WTC11 (cell line): Measurements from ENCODE around the gene VSTM2B. TPM values are rescaled to one million over a fixed set of nuclear protein-coding genes. Genes with fewer than 3 reads are reported as not detected.

Source experiments
- ATAC-seq: fragments of 200-7000 bp; cut with Tn5 transposase; 2 replicates; pipeline ENCODE4 v1.10.0; 2021; ENCODE audit warnings: mild to moderate bottlenecking, moderate library complexity
- CTCF ChIA-PET: fragments of 300-600 bp; sonication (Branson Sonifier 250); formaldehyde crosslinking; loops from one replicate; lab custom pipeline; 2021; ENCODE audit warnings: antibody characterized with exemption; lab: Charles Lee
- POLR2A ChIA-PET: fragments of 350-600 bp; sonication (Branson Sonifier 250); formaldehyde crosslinking; loops from one replicate; lab custom pipeline; 2021; ENCODE audit warnings: antibody characterized with exemption; lab: Charles Lee
- DNase-seq: peaks from one replicate; pipeline ENCODE4 v3.0.0; 2021; ENCODE audit warnings: low spot score
- H3K27ac Mint-ChIP-seq: 2 replicates; pipeline ENCODE4 v1.8.0; 2021; ENCODE audit warnings: mixed read lengths
- H3K27me3 Mint-ChIP-seq: 2 replicates; pipeline ENCODE4 v1.8.0; 2021; ENCODE audit warnings: low read depth, mild to moderate bottlenecking, moderate library complexity, mixed read lengths
- H3K36me3 Mint-ChIP-seq: 2 replicates; pipeline ENCODE4 v1.8.0; 2021; ENCODE audit warnings: mixed read lengths
- H3K4me1 Mint-ChIP-seq: 2 replicates; pipeline ENCODE4 v1.8.0; 2022; ENCODE audit warnings: mixed read lengths
- H3K4me3 Mint-ChIP-seq: 2 replicates; pipeline ENCODE4 v1.8.0; 2021; ENCODE audit warnings: mild to moderate bottlenecking, moderate library complexity, mixed read lengths
- H3K9me3 Mint-ChIP-seq: 2 replicates; pipeline ENCODE4 v1.8.0; 2021; ENCODE audit warnings: mixed read lengths
- ATF3 ChIP-seq: sonication (generic); formaldehyde crosslinking; conservative IDR thresholded peaks from 2 replicates; pipeline ENCODE4 v1.8.1; 2022; ENCODE audit warnings: mild to moderate bottlenecking, missing genetic modification reagents
- ATF6 ChIP-seq: sonication (generic); formaldehyde crosslinking; IDR thresholded peaks from 2 replicates; pipeline ENCODE4 v1.8.1; 2023; ENCODE audit warnings: mild to moderate bottlenecking, missing genetic modification reagents
- CBFB ChIP-seq: sonication (generic); formaldehyde crosslinking; IDR thresholded peaks from 2 replicates; pipeline ENCODE4 v1.8.1; 2022; ENCODE audit warnings: mild to moderate bottlenecking, low read depth, missing genetic modification reagents
- ERG ChIP-seq: fragments of 250-450 bp; sonication (Bioruptor Pico); IDR thresholded peaks from 2 replicates; pipeline ENCODE4 v1.8.0; 2021; ENCODE audit warnings: mild to moderate bottlenecking
- FOXK1 ChIP-seq: sonication (generic); formaldehyde crosslinking; IDR thresholded peaks from 2 replicates; pipeline ENCODE4 v1.8.0; 2022; ENCODE audit warnings: mild to moderate bottlenecking, moderate library complexity, missing genetic modification reagents
- GRHL2 ChIP-seq: fragments of 250-450 bp; sonication (Bioruptor Pico); IDR thresholded peaks from 2 replicates; pipeline ENCODE4 v1.8.0; 2022; ENCODE audit warnings: mild to moderate bottlenecking, moderate library complexity; ENCODE audit not compliant: insufficient replicate concordance, severe bottlenecking
- KAT7 ChIP-seq: sonication (generic); formaldehyde crosslinking; IDR thresholded peaks from 2 replicates; pipeline ENCODE4 v1.8.1; 2023; ENCODE audit warnings: missing genetic modification reagents, mild to moderate bottlenecking, borderline replicate concordance
- SMAD3 ChIP-seq: sonication (generic); formaldehyde crosslinking; IDR thresholded peaks from 2 replicates; pipeline ENCODE4 v1.8.0; 2022; ENCODE audit warnings: missing genetic modification reagents, mild to moderate bottlenecking, borderline replicate concordance
- SP1 ChIP-seq: sonication (generic); formaldehyde crosslinking; conservative IDR thresholded peaks from 2 replicates; pipeline ENCODE4 v1.8.1; 2022; ENCODE audit warnings: missing genetic modification reagents
- TP53 ChIP-seq: sonication (generic); formaldehyde crosslinking; IDR thresholded peaks from 2 replicates; pipeline ENCODE4 v1.8.1; 2023; ENCODE audit warnings: mild to moderate bottlenecking, missing genetic modification reagents
- ZNF219 ChIP-seq: sonication (generic); formaldehyde crosslinking; IDR thresholded peaks from 2 replicates; pipeline ENCODE4 v1.8.0; 2023; ENCODE audit warnings: missing genetic modification reagents, mild to moderate bottlenecking, borderline replicate concordance
- ZNF423 ChIP-seq: fragments of 250-450 bp; sonication (Bioruptor Pico); IDR thresholded peaks from 2 replicates; pipeline ENCODE4 v2.1.2; 2022; ENCODE audit warnings: mild to moderate bottlenecking, moderate library complexity
- total RNA-seq: library from RNA; stranded (reverse); gene quantifications from 3 replicates; pipeline ENCODE4 v1.2.3, GENCODE V29; 2021
- TF ChIP-seq, protein P1 (sequence below): fragments of 200-600 bp; IDR thresholded peaks from 2 replicates; pipeline ENCODE4 v1.8.0; 2022; ENCODE audit warnings: antibody characterized with exemption
- TF ChIP-seq, protein P2 (sequence below): fragments of 250-450 bp; sonication (Bioruptor Pico); IDR thresholded peaks from 2 replicates; pipeline ENCODE4 v1.9.0; 2021; ENCODE audit warnings: mild to moderate bottlenecking
- TF ChIP-seq, protein P3 (sequence below): sonication (generic); formaldehyde crosslinking; IDR thresholded peaks from 2 replicates; pipeline ENCODE4 v1.8.0; 2022; ENCODE audit warnings: mild to moderate bottlenecking, missing genetic modification reagents
- TF ChIP-seq, protein P4 (sequence below): sonication (generic); formaldehyde crosslinking; IDR thresholded peaks from 2 replicates; pipeline ENCODE4 v1.8.1; 2023; ENCODE audit warnings: mild to moderate bottlenecking, moderate library complexity, missing genetic modification reagents
- TF ChIP-seq, protein P5 (sequence below): sonication (generic); formaldehyde crosslinking; IDR thresholded peaks from 2 replicates; pipeline ENCODE4 v1.8.0; 2023; ENCODE audit warnings: missing genetic modification reagents

Gene VSTM2B
- total RNA-seq, 1 experiment from 2014 or later = 3.2 TPM

- TF ChIP-seq, protein P1, sequence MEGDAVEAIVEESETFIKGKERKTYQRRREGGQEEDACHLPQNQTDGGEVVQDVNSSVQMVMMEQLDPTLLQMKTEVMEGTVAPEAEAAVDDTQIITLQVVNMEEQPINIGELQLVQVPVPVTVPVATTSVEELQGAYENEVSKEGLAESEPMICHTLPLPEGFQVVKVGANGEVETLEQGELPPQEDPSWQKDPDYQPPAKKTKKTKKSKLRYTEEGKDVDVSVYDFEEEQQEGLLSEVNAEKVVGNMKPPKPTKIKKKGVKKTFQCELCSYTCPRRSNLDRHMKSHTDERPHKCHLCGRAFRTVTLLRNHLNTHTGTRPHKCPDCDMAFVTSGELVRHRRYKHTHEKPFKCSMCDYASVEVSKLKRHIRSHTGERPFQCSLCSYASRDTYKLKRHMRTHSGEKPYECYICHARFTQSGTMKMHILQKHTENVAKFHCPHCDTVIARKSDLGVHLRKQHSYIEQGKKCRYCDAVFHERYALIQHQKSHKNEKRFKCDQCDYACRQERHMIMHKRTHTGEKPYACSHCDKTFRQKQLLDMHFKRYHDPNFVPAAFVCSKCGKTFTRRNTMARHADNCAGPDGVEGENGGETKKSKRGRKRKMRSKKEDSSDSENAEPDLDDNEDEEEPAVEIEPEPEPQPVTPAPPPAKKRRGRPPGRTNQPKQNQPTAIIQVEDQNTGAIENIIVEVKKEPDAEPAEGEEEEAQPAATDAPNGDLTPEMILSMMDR = no peak
- TF ChIP-seq KAT7 (CRISPR knock-in tag) (no peak), GRHL2 (no peak)
Measured at GRCh38 chr19:29546583-29547190, 20.9 kb downstream of the VSTM2B start (continued).

DNA sequence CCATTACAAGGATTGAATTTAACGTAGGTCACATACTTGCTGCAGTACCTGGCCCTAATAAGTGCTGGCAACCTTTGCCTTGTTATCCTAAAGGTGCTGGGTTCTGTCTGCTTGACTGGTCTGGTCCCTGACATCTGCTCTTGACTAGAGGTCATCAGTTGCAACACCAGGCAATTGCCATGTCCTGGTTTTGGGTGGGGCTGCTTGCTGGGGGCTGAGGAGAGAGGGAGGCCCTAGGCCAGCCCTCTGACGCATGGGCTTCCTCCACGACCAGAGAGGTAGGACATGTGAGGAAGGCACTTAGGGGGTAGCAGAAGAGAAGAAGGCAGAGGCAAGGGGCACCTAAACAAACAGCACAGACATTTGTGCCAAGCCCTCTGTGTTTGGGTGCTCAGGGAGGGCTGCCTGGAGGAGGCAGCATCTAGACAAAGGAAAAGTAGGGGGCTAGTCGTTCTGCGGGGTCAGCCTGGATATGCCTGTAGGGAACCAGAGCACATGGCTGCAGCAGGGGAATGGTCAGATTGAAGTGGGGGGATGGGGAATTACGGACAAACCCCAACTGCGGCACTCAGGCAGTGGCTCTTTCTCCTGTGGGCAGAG lies 21.7 kb downstream of the VSTM2B start:
- Mint-ChIP-seq H3K4me1 (no peaks in the 10 kb centered on the region), H3K27me3 (no peaks in the 10 kb centered on the region; the same call in 1 of the 2 replicates), H3K4me3 (no peak overlapping the region), H3K9me3 (peaks cover 6% of the 10 kb centered on the region), H3K27ac (no peak overlapping the region), H3K36me3 (no peaks in the 10 kb centered on the region)
- DNase-seq (no peak), ATAC-seq (no peak)
- TF ChIP-seq SMAD3 = no peak
- TF ChIP-seq, protein P2, sequence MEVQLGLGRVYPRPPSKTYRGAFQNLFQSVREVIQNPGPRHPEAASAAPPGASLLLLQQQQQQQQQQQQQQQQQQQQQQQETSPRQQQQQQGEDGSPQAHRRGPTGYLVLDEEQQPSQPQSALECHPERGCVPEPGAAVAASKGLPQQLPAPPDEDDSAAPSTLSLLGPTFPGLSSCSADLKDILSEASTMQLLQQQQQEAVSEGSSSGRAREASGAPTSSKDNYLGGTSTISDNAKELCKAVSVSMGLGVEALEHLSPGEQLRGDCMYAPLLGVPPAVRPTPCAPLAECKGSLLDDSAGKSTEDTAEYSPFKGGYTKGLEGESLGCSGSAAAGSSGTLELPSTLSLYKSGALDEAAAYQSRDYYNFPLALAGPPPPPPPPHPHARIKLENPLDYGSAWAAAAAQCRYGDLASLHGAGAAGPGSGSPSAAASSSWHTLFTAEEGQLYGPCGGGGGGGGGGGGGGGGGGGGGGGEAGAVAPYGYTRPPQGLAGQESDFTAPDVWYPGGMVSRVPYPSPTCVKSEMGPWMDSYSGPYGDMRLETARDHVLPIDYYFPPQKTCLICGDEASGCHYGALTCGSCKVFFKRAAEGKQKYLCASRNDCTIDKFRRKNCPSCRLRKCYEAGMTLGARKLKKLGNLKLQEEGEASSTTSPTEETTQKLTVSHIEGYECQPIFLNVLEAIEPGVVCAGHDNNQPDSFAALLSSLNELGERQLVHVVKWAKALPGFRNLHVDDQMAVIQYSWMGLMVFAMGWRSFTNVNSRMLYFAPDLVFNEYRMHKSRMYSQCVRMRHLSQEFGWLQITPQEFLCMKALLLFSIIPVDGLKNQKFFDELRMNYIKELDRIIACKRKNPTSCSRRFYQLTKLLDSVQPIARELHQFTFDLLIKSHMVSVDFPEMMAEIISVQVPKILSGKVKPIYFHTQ (CRISPR knock-in tag) = no peak
- TF ChIP-seq ZNF423 (CRISPR knock-in tag) = no peak
- TF ChIP-seq, protein P3, sequence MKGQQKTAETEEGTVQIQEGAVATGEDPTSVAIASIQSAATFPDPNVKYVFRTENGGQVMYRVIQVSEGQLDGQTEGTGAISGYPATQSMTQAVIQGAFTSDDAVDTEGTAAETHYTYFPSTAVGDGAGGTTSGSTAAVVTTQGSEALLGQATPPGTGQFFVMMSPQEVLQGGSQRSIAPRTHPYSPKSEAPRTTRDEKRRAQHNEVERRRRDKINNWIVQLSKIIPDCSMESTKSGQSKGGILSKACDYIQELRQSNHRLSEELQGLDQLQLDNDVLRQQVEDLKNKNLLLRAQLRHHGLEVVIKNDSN = no peak
- TF ChIP-seq TP53 (CRISPR knock-in tag) = no peak
- no peak for TF ChIP-seq ATF6 (CRISPR knock-in tag)
- TF ChIP-seq SP1 = no peak
- TF ChIP-seq CBFB (CRISPR knock-in tag) = no peak
- no peak for TF ChIP-seq ERG (CRISPR knock-in tag)
- TF ChIP-seq, protein P4, sequence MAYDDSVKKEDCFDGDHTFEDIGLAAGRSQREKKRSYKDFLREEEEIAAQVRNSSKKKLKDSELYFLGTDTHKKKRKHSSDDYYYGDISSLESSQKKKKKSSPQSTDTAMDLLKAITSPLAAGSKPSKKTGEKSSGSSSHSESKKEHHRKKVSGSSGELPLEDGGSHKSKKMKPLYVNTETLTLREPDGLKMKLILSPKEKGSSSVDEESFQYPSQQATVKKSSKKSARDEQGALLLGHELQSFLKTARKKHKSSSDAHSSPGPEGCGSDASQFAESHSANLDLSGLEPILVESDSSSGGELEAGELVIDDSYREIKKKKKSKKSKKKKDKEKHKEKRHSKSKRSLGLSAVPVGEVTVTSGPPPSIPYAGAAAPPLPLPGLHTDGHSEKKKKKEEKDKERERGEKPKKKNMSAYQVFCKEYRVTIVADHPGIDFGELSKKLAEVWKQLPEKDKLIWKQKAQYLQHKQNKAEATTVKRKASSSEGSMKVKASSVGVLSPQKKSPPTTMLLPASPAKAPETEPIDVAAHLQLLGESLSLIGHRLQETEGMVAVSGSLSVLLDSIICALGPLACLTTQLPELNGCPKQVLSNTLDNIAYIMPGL (CRISPR knock-in tag) = no peak
- no peak for TF ChIP-seq ATF3 (CRISPR knock-in tag)
- no peak for TF ChIP-seq FOXK1 (CRISPR knock-in tag)
- TF ChIP-seq, protein P5, sequence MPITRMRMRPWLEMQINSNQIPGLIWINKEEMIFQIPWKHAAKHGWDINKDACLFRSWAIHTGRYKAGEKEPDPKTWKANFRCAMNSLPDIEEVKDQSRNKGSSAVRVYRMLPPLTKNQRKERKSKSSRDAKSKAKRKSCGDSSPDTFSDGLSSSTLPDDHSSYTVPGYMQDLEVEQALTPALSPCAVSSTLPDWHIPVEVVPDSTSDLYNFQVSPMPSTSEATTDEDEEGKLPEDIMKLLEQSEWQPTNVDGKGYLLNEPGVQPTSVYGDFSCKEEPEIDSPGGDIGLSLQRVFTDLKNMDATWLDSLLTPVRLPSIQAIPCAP = no peak
- no peak for TF ChIP-seq ZNF219 (CRISPR knock-in tag)
- no peak for TF ChIP-seq KAT7 (CRISPR knock-in tag)
- ChIA-PET CTCF (no interaction called here), POLR2A (no interaction called here)
